B cell (primary cell): ENCODE results near the gene KIF13A. TPM values are rescaled to one million over a fixed set of nuclear protein-coding genes. Genes with fewer than 3 reads are reported as not detected.
"Not testable (repeated sequence)": the region's sequence is repeated elsewhere in the genome, so short reads cannot be mapped to it uniquely, and the experiment has no call there.

ENCODE experiments used
- ATAC-seq: fragments of 200-7000 bp; cut with Tn5 transposase; one replicate; pipeline ENCODE4 v1.10.0; 2021; ENCODE audit warnings: low read depth, mild to moderate bottlenecking, moderate number of reproducible peaks, moderate library complexity
- CTCF ChIA-PET: fragments of 350-600 bp; sonication (Branson Sonifier 250); formaldehyde crosslinking; loops from one replicate; lab custom pipeline; 2021; ENCODE audit warnings: antibody characterized with exemption, inconsistent platforms; lab: Charles Lee
- POLR2A ChIA-PET: fragments of 350-600 bp; sonication (Branson Sonifier 250); formaldehyde crosslinking; loops from one replicate; lab custom pipeline; 2021; ENCODE audit warnings: antibody characterized with exemption; lab: Charles Lee
- DNase-seq: peaks from one replicate; pipeline ENCODE4 v3.0.0; 2013
- H2AFZ ChIP-seq: 2 replicates; pipeline ENCODE4 v1.6.1; 2012; ENCODE audit warnings: mild to moderate bottlenecking, low read depth, low read length; ENCODE audit not compliant: insufficient read depth, poor library complexity, severe bottlenecking
- H3K27ac ChIP-seq, 2 donors: 1 replicate in 1 of 2; 2 replicates in 1 of 2; pipeline ENCODE4 v1.5.1; 2012 to 2013; ENCODE audit warnings: low read length in 2 of 2, mild to moderate bottlenecking in 2 of 2, moderate library complexity in 1 of 2
- H3K27me3 ChIP-seq, 4 experiments: fragments of 200-600 bp in 1 of 4; sonication (generic) in 1 of 4; replicated peaks in 1 of 4; 1 replicate in 2 of 4; 2 replicates in 2 of 4; pipeline versions ENCODE4 v1.6.1 to v1.7.0; 2013 to 2016; ENCODE audit warnings: low read length in 3 of 4, mild to moderate bottlenecking in 2 of 4, mixed read lengths in 1 of 4, moderate library complexity in 1 of 4; ENCODE audit not compliant: insufficient read depth in 4 of 4, control insufficient read depth in 3 of 4; ENCODE audit errors: control extremely low read depth in 1 of 4
- H3K36me3 ChIP-seq, 2 experiments: replicated peaks in 1 of 2; 1 replicate in 1 of 2; 2 replicates in 1 of 2; pipeline versions ENCODE4 v1.6.1 to v1.7.1; 2013; ENCODE audit warnings: low read length in 1 of 2; ENCODE audit not compliant: insufficient read depth in 2 of 2, control insufficient read depth in 1 of 2; ENCODE audit errors: control extremely low read depth in 1 of 2, extremely low read depth in 1 of 2
- H3K4me1 ChIP-seq, 2 donors: fragments of 200-600 bp in 1 of 2; sonication (generic) in 1 of 2; 1 replicate in 1 of 2; 2 replicates in 1 of 2; pipeline versions ENCODE4 v1.5.1 to v1.6.1; 2013 to 2017; ENCODE audit warnings: low read length in 2 of 2; ENCODE audit not compliant: control insufficient read depth in 2 of 2, insufficient read depth in 2 of 2
- H3K4me2 ChIP-seq: replicated peaks from 2 replicates; pipeline ENCODE3; 2012; ENCODE audit warnings: mild to moderate bottlenecking, low read depth, low read length; ENCODE audit not compliant: poor library complexity, severe bottlenecking
- H3K4me3 ChIP-seq, 5 experiments: fragments of 200-600 bp in 1 of 5; sonication (generic) in 1 of 5; 1 replicate in 3 of 5; 2 replicates in 2 of 5; pipeline versions ENCODE4 v1.5.1 to v1.7.0; 2011 to 2016; ENCODE audit warnings: low read length in 4 of 5, mild to moderate bottlenecking in 4 of 5, low read depth in 2 of 5, control low read depth in 1 of 5, moderate library complexity in 1 of 5; ENCODE audit not compliant: insufficient read depth in 1 of 5; ENCODE audit errors: control extremely low read depth in 1 of 5, extremely low read depth in 1 of 5
- H3K79me2 ChIP-seq: fragments of 200-600 bp; sonication (generic); one replicate; pipeline ENCODE4 v1.6.0; 2016; ENCODE audit warnings: low read length; ENCODE audit not compliant: control insufficient read depth, insufficient read depth
- H3K9ac ChIP-seq: fragments of 200-600 bp; sonication (generic); 2 replicates; pipeline ENCODE4 v1.6.1; 2017; ENCODE audit warnings: mild to moderate bottlenecking, low read length, moderate library complexity
- H3K9me3 ChIP-seq, 3 donors: one replicate each; pipeline versions ENCODE4 v1.6.1 to v1.7.1; 2013; ENCODE audit warnings: low read length in 2 of 3; ENCODE audit not compliant: control insufficient read depth in 2 of 3, insufficient read depth in 1 of 3; ENCODE audit errors: control extremely low read depth in 1 of 3
- H4K20me1 ChIP-seq: 2 replicates; pipeline ENCODE4 v1.6.0; 2012; ENCODE audit warnings: mild to moderate bottlenecking, low read length; ENCODE audit not compliant: insufficient read depth, control insufficient read depth, poor library complexity, severe bottlenecking
- H3K27ac Mint-ChIP-seq: one replicate; pipeline ENCODE4 v1.8.0; 2021; ENCODE audit warnings: mixed read lengths
- H3K27me3 Mint-ChIP-seq: one replicate; pipeline ENCODE4 v1.8.0; 2021; ENCODE audit warnings: mixed read lengths
- H3K4me1 Mint-ChIP-seq: one replicate; pipeline ENCODE4 v1.8.0; 2021; ENCODE audit warnings: mixed read lengths
- H3K4me3 Mint-ChIP-seq: one replicate; pipeline ENCODE4 v1.8.0; 2021; ENCODE audit warnings: mixed read lengths
- H3K9me3 Mint-ChIP-seq: one replicate; pipeline ENCODE4 v1.8.0; 2022; ENCODE audit warnings: mixed read lengths; ENCODE audit not compliant: insufficient read depth
- EZH2 ChIP-seq: IDR thresholded peaks from 2 replicates; pipeline ENCODE4 v1.6.1; 2012; ENCODE audit warnings: borderline replicate concordance, low read depth, mild to moderate bottlenecking, moderate library complexity, low read length; ENCODE audit not compliant: insufficient read depth, poor library complexity, severe bottlenecking
- WGBS: methylation state at CpG from one replicate; pipeline ENCODE4 v1.1.5; 2013; ENCODE audit warnings: missing lambda C conversion rate; ENCODE audit not compliant: insufficient coverage; 5-methylcytosine and 5-hydroxymethylcytosine counted together
- intact Hi-C: fragments of 100-400 bp; cut with micrococcal nuclease; formaldehyde crosslinking; loops from one replicate; pipeline ENCODE4 v1.10.0; 2022
- polyA plus RNA-seq: library from polyadenylated mRNA; depleted of rRNA; stranded (reverse); fragments of >200 nt; gene quantifications from 2 replicates; pipeline ENCODE4 v1.2.3, GENCODE V29; 2012
- total RNA-seq, 2 donors: library from RNA; stranded (reverse); fragments of 120-200 nt in 1 of 2; gene quantifications; 1 replicate in 1 of 2; 2 replicates in 1 of 2; pipeline versions ENCODE4 v1.2.3 to v1.2.4, GENCODE V29; 2013 to 2022
- TF ChIP-seq, protein P1 (sequence below): fragments of 200-600 bp; IDR thresholded peaks from one replicate; pipeline ENCODE4 v1.8.0; 2022; ENCODE audit warnings: antibody characterized with exemption, mild to moderate bottlenecking

The KIF13A gene
- total and polyA plus RNA-seq, 2 donors (not counting 1 experiment from before 2014, with no cell fraction given): 2.1 to 23.4 TPM

- H4K20me1 ChIP-seq: no peaks in the 10 kb centered on the region
- ChIA-PET CTCF (interaction anchor here (0.6 to 1.4 kb wide), 2 partner anchors 8 to 121 kb away, joined by 3 to 7 read pairs; no protein-coding TSS in a partner anchor), POLR2A (no interaction called here)
- TF ChIP-seq, protein P1, sequence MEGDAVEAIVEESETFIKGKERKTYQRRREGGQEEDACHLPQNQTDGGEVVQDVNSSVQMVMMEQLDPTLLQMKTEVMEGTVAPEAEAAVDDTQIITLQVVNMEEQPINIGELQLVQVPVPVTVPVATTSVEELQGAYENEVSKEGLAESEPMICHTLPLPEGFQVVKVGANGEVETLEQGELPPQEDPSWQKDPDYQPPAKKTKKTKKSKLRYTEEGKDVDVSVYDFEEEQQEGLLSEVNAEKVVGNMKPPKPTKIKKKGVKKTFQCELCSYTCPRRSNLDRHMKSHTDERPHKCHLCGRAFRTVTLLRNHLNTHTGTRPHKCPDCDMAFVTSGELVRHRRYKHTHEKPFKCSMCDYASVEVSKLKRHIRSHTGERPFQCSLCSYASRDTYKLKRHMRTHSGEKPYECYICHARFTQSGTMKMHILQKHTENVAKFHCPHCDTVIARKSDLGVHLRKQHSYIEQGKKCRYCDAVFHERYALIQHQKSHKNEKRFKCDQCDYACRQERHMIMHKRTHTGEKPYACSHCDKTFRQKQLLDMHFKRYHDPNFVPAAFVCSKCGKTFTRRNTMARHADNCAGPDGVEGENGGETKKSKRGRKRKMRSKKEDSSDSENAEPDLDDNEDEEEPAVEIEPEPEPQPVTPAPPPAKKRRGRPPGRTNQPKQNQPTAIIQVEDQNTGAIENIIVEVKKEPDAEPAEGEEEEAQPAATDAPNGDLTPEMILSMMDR: no peak
- no peak for TF ChIP-seq EZH2
- H3K9me3 ChIP-seq: peaks cover 0 to 8% (median 2%) of the 10 kb centered on the region in 3 donors
- no peak overlapping the region for H3K27ac ChIP-seq
- Mint-ChIP-seq H3K27me3 (no peaks in the 10 kb centered on the region), H3K4me3 (no peak overlapping the region), H3K4me1 (no peaks in the 10 kb centered on the region), H3K9me3 (peaks cover 5% of the 10 kb centered on the region), H3K27ac (no peak overlapping the region)
- no peaks in the 10 kb centered on the region for H3K27me3 ChIP-seq
- no peak overlapping the region for H3K4me2 ChIP-seq
- H3K36me3 ChIP-seq: no peaks in the 10 kb centered on the region
- no peak overlapping the region for H3K4me3 ChIP-seq
- 98% methylated on average over 6 of the region's 8 CpGs for WGBS
- DNase-seq (no peak), ATAC-seq (no peak)
- no peak overlapping the region for H3K9ac ChIP-seq
- H3K4me1 ChIP-seq: no peaks in the 10 kb centered on the region
- intact Hi-C loops: no loop called here
- no peaks in the 10 kb centered on the region for H3K79me2 ChIP-seq
- no peak overlapping the region for H2AFZ ChIP-seq
These were observed 175.1 kb downstream of the KIF13A start for GRCh38 chr6:17812311-17812710.

GRCh38 chr6:17808609-17809008 lies 178.8 kb downstream of the KIF13A start:
- H3K4me3 ChIP-seq: no peak overlapping the region
- H3K9ac ChIP-seq: no peak overlapping the region
- WGBS: no CpG with 5 or more reads among the region's 5 CpGs
- no peaks in the 10 kb centered on the region for H4K20me1 ChIP-seq
- no peak overlapping the region for H3K4me2 ChIP-seq
- peaks cover 5% of the 10 kb centered on the region for H3K9me3 Mint-ChIP-seq
- H3K27ac ChIP-seq: no peak overlapping the region
- no peak for ATAC-seq
- H3K27me3 Mint-ChIP-seq: no peaks in the 10 kb centered on the region
- no peaks in the 10 kb centered on the region for H3K27me3 ChIP-seq
- intact Hi-C loops: no loop called here
- ChIA-PET CTCF (no interaction called here), POLR2A (no interaction called here)
- TF ChIP-seq EZH2: no peak
- TF ChIP-seq, protein P1: no peak
- DNase-seq: no peak
- H3K4me1 ChIP-seq: no peaks in the 10 kb centered on the region
- H3K27ac Mint-ChIP-seq: no peak overlapping the region
- no peaks in the 10 kb centered on the region for H3K4me1 Mint-ChIP-seq
- H3K79me2 ChIP-seq: no peaks in the 10 kb centered on the region
- H3K9me3 ChIP-seq: peaks cover 0 to 4% (median 2%) of the 10 kb centered on the region in 3 donors
- H2AFZ ChIP-seq: no peak overlapping the region
- H3K36me3 ChIP-seq: no peaks in the 10 kb centered on the region
- H3K4me3 Mint-ChIP-seq: no peak overlapping the region

DNA sequence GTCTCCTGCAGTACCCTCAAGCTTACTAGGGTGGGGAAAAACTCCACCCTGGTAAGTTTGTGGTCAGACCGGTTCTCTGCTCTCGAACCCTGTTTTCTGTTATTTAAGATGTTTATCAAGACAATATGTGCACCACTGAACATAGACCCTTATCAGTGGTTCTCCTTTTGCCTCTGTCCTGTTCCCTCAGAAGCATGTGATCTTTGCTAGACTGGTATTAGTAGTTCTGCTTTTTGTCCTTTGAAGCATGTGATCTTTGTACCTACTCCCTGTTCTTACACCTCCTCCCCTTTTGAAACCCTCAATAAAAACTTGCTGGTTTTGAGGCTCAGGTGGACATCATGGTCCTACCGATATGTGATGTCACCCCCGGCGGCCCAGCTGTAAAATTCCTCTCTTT lies 180.0 kb downstream of the KIF13A start:
- CTCF ChIA-PET, H3K4me3 Mint-ChIP-seq, DNase-seq, H3K27ac Mint-ChIP-seq, H3K27ac ChIP-seq, H3K9me3 ChIP-seq, H3K4me1 Mint-ChIP-seq, ATAC-seq, H2AFZ ChIP-seq, H3K4me2 ChIP-seq, H3K4me1 ChIP-seq, H3K27me3 Mint-ChIP-seq, H3K9ac ChIP-seq, POLR2A ChIA-PET, H3K27me3 ChIP-seq, H3K4me3 ChIP-seq, H3K79me2 ChIP-seq, H3K36me3 ChIP-seq, H3K9me3 Mint-ChIP-seq, intact Hi-C loops, H4K20me1 ChIP-seq: not testable (repeated sequence)
- no CpG with 5 or more reads among the region's 5 CpGs for WGBS
